GM12878 (cell line): ENCODE measurements around the gene PC.

Source experiments
- ATF7 ChIP-seq: fragments of 450-650 bp; IDR thresholded peaks from 2 replicates; pipeline ENCODE4 v1.6.1; 2016; ENCODE audit warnings: low read depth, mild to moderate bottlenecking
- CHD2 ChIP-seq: IDR thresholded peaks from 2 replicates; pipeline ENCODE4 v1.6.1; 2011; ENCODE audit warnings: low read depth, low read length, improper control_type of control experiment, borderline replicate concordance
- TF ChIP-seq, protein P1 (sequence below): fragments of 450-650 bp; IDR thresholded peaks from 2 replicates; pipeline ENCODE4 v1.6.1; 2014; ENCODE audit warnings: mild to moderate bottlenecking

- TF ChIP-seq ATF7 (no peak), CHD2 (no peak)
- TF ChIP-seq, protein P1, sequence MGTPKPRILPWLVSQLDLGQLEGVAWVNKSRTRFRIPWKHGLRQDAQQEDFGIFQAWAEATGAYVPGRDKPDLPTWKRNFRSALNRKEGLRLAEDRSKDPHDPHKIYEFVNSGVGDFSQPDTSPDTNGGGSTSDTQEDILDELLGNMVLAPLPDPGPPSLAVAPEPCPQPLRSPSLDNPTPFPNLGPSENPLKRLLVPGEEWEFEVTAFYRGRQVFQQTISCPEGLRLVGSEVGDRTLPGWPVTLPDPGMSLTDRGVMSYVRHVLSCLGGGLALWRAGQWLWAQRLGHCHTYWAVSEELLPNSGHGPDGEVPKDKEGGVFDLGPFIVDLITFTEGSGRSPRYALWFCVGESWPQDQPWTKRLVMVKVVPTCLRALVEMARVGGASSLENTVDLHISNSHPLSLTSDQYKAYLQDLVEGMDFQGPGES, result no peak
Measured at GRCh38 chr11:66885950-66886440, 72.2 kb downstream of the PC start.
